ENCODE measurements around the gene KCTD13.
A peak's percentile ranks its signal among the peaks of the same experiment; 100 is the strongest.
"Not testable (repeated sequence)": the region's sequence is repeated elsewhere in the genome, so short reads cannot be mapped to it uniquely, and the experiment has no call there.

The KCTD13 gene, protein sequence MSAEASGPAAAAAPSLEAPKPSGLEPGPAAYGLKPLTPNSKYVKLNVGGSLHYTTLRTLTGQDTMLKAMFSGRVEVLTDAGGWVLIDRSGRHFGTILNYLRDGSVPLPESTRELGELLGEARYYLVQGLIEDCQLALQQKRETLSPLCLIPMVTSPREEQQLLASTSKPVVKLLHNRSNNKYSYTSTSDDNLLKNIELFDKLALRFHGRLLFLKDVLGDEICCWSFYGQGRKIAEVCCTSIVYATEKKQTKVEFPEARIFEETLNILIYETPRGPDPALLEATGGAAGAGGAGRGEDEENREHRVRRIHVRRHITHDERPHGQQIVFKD

DNA sequence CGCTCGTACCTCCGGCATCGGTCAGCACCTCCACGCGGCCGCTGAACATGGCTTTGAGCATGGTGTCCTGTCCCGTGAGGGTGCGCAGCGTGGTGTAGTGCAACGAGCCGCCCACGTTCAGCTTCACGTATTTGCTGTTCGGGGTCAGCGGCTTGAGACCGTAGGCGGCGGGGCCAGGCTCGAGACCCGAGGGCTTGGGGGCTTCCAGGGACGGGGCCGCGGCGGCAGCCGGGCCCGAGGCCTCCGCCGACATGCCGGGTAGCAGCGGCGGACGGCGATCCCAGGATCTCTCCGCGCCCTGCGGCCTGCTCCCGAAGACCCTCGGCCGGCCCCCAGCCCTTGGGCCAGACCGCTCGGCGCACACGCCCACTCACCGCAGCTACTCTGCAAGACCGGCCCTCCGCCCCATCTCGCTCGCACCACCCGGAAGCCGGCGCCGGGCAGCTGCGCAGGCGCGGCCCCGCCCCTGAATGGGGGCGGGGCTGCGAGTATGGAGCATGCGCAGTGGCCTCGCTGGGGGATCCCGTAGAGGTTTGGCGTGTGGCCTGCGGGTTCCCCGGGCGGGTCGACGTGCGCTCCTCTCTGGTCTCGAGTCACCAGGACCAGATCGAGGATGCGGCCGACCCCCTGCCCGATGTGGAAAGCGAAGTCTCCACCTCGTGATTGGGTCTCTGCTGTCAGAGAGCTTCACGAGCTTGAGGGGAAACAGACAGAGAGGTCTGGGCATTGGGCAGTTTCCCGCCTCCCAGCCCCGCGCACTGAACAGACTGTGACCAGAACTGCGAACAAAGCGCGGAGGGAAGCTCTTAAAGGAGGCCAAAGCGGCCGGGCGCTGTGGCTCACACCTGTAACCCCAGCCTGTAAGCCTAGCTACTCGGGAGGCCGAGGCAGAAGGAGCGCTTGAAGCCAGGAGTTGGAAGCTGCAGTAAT, at the start of gene KCTD13:
TSS of gene KCTD13 (minus strand) at position 446 of the 930 bp plus-strand sequence. CDS start at position 253, 193 bp downstream.
- DNase-seq (ENCODE audit: low spot score): peak; percentile 98

DNA sequence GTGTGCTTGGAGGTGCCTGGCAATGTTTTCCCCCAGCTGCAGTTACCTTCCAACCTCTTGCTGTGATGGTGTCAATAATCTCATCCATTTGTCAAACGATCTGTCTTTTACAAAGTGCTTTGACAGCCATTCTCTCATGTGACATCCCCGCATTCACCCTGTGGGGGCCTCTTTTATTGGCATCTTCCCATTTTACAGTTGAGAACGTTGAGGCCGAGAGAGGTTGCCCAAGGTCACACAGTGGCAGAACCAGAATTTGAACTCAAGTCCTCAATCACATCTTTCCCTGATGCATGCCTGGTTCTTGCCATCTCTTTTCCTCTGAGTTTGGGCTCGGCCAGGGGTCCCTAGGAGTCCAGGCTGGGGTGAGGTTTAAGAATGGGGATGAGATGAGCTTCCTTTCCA, 49.1 kb upstream of the KCTD13 start:
- no peak for DNase-seq (ENCODE audit: low spot score)

DNA sequence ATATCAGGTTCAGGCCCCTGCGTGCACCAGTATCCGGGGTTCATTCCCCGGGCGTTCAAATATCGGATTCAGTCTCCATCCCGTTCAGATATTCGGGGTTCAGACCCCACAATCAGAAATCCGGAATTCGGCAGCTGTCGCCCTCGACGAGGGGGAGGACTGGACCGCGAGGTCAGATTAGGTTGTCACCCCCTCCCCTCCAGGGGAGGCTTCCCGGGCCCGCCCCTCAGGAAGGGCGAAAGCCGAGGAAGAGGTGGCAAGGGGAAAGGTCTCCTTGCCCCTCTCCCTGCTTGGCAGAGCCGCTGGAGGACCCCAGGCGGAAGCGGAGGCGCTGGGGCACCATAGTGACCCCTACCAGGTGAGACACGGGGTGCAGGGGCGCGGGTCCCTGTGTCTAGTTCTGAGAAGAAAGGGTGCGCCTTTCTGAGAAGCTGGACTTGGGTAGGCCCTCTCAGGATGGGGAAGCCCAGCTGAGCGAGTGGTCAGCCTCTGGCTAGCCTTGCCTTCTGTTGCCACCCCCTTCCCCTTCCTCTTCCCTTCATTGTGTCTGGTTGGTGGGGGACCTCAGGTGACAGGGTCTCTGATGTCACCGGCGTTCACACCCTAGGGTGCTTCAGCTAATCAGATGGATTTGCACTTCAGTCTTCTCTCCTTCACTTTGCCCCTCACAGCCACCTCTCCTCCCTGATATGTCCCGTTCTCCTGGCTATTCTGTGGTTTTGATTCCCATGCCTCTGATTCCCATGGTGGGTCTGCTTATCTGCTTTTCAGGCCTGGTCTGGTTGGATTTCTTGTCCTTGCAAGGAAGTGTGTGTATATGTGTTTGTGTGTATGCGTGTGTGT, 48.5 kb upstream of the KCTD13 start:
- no peak for DNase-seq (ENCODE audit: low spot score)

DNA sequence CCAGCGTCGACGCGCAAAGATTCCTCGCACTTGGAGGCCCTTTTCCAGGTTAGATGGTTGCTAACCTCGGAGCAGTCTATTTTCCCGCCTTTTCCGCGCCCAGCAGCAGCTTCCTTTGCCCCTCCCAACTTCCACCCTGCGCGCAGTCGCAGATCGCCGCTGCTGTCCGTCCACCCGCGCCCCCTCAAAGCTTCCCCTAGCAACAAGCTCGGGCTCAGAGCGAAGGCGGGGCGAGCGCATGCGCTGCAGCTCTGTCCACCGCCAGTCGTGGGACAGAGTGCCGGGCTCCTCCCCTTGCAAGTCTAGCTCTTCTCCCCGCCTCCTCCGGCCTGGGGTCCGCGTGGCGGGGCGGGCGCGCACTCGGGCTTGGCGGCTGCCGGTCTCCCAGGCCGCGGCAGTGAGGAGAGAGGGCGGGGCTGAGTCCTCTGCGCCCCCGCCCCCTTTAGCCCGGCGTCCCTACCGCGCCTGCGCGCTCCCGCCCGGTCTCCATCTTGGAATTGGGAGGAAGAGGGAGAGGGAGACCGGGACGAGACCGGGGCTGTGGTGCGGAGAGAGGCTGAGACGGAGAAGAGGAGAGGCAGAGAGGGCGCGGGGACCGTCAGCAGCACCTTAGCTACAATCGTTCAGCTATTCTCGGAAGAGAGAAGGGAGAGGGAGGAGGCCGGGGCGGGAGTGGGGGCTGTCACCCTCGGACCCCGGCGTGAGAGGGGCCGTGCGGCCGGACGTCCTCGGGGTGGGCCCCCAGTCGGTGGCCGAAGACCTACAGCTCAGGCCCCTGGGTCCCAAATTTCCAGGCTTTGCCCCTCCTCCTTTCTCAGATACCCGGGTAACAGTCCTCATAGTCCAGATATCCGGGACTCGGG, 47.6 kb upstream of the KCTD13 start, which contains the start of gene TAOK2:
TSS of gene TAOK2 (plus strand) at position 485 of the 863 bp plus-strand sequence. CDS start 3,905 bp downstream, outside the sequence.
- DNase-seq (ENCODE audit: low spot score): peak; percentile 100

DNA sequence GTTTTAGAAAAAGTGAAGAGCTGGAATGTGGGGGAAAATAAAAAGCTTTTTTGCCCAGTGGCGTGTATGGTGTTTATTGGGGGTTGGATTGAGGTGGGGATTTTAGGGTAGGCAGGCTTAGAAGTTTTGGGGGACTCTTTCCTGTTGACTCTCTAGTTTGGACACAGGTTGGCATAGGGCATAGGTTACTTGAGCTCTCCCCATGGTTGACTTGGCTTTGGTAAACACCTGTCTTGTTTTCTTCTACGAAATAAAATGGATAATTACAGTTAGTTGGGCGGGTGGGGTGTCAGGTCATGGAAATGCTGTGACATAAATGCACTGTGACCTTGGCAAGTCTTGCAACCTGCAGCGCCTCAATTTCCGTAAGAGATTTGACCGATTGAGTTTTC, 47.0 kb upstream of the KCTD13 start:
- DNase-seq (ENCODE audit: low spot score): no peak

DNA sequence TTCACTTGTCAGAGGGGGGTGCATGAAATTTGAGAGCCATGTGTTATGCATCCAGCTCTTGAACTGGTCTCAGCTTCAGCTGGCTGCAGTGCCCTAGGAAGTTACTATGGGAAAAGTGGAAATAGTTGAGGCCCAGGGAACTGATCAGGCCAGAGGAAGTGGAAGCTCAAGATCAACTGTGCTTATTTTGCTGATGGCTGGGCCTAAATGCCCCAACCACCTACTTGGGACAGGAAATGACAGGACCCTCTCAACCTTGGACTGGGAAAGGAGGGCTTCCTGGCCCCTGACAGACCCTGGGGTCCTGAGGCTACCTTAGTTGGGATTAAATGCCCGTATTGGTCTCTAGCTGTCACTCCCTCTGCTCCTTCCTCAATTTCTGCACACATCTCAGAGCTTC, 46.5 kb upstream of the KCTD13 start:
- no peak for DNase-seq (ENCODE audit: low spot score)

DNA sequence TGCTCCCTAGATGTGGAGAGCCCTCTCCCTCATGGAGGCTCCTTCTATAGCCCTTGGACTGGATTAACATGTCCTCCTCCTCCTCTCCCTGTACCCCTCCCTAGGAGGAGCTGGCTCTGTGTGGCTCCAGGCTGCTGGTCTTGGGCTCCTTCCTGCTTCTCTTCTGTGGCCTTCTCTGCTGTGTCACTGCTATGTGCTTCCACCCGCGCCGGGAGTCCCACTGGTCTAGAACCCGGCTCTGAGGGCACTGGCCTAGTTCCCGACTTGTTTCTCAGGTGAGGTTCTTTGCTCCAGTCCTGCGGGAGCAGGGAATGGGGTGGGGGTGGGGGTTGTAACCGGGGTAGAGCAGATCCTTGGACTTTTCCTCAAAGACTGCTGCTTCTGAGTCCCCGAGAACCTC, 45.3 kb upstream of the KCTD13 start:
- no peak for DNase-seq (ENCODE audit: low spot score)

DNA sequence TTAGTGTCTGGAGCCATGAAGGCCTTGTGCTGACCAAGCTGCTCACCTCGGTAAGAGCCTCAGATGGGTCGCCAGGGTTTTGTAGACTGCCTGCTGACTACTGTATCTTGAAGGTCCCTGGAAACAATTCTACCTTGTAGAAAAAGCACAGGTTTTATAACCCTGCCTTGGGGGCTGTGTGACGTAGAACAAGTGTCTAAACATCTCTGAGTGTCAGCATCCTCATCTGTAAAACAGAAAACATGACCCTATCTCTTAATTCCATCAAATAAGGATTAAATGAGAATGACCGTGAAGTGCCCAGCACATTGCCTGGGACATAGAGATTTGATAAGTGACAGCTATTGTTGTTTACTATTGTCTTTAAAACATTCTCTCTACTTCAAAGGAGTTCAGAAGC, 42.2 kb upstream of the KCTD13 start:
- DNase-seq (ENCODE audit: low spot score): no peak

DNA sequence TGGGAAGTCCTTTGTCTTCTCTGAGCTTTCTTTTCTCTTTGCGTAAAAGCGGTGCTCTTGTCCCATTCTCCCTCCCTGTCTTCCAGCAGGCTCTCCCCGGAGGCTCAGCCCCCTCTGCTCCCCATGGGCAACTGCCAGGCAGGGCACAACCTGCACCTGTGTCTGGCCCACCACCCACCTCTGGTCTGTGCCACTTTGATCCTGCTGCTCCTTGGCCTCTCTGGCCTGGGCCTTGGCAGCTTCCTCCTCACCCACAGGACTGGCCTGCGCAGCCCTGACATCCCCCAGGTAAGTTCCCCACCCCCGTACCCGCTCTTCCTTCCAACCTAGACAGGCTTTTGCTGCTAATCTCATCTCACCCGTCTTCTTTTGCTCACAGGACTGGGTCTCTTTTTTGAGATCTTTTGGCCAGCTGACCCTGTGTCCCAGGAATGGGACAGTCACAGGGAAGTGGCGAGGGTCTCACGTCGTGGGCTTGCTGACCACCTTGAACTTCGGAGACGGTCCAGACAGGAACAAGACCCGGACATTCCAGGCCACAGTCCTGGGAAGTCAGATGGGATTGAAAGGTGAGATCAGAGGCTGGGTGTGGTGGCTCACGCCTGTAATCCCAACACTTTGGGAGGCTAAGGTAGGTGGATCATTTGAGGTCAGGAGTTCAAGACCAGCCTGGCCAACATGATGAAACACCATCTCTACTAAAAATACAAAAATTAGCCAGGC, 37.2 kb upstream of the KCTD13 start:
- DNase-seq (ENCODE audit: low spot score): no peak

DNA sequence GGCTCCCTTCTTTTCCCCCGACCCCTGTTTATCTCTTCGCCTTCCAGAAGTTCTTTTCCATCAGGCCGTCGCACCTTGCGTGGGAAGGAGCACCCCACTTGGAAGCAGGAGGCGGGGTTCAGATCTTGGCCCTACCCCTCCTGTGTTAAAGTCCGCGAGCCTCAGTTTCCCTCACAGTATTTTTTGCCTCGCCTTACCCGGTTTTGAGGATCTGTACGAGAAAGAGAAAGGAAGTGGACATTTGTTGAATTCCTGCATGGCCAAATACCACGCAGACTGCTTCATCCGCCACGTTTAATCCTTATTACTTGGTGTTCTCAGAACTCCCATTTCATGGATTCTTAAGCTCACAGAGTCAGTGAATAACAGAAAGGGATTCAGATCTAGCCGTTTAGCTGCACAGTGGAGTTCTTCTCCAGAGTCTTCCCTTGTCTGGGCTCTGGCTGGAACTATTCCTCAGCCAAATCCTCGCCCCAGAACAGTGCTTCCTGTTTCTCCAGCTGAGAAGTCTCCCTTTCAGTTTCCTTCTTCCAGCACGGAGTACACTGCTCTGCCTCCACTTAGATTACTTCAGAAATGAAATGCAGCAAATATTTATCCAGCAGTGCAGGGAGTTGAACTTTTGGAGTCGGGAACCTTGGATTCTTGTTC, 36.4 kb upstream of the KCTD13 start:
- DNase-seq (ENCODE audit: low spot score): peak; percentile 54

DNA sequence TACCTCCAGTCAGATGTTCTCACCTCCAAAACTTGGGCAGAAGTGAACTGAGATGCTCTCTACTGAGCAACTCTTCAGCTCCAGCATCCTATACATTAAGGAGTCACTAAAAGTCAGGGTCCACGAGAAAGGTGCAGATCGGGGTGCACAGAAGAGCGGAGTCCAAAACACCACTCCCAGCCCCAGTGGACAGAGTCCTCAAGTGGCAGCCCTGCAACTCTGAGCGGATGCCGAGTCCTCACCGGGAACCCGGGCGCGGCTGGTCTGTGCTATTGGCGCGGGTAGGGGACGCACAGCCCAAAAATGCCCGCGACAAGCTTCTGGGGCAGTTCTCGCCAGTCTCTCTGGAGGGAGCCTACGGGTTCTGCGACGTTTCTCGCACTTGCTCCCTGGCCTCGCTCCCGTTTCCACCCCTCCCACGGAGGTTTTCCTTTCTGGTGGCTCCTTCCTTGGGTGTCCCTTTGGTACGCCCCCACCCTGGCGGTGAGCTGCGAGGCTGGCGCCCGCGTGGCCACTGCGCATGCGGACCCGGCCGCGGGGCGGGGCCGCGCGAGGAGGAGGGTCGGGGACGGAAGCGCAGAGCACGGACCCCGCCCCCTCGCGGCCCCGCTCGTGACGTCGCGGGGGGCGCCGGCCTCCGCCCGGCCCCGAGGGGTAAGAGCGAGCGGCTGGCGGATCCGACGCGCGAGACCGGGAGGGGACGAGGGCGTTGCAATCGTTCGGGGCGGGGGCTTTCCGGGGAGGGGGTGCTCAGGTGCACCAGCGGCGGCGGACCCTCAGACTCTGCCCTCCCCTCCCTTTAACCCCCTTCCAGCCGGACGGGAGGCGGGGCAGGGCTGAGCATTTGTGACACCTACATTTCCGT, 35.7 kb upstream of the KCTD13 start, which contains the start of gene TMEM219:
TSS of gene TMEM219 (plus strand) at position 601 of the 865 bp plus-strand sequence. CDS start 1,065 bp downstream, outside the sequence.
- DNase-seq (ENCODE audit: low spot score): peak; percentile 96

DNA sequence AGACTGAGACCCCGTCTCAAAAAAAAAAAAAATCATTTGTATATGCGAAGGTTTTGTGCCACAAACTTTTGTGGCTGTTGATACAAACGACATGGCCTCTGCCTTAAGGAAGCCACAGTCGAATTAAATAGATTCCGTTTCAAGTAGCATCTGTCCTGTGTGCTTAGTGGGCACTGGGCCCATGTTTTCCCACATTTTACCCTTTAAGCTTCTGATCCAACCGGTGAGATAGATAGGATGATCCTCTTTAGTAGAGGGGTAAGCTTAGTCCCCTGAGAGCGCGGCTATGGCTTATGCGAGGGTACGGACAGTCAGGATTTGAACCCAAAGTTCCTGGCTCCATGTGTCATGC, 35.1 kb upstream of the KCTD13 start:
- DNase-seq (ENCODE audit: low spot score): no peak

DNA sequence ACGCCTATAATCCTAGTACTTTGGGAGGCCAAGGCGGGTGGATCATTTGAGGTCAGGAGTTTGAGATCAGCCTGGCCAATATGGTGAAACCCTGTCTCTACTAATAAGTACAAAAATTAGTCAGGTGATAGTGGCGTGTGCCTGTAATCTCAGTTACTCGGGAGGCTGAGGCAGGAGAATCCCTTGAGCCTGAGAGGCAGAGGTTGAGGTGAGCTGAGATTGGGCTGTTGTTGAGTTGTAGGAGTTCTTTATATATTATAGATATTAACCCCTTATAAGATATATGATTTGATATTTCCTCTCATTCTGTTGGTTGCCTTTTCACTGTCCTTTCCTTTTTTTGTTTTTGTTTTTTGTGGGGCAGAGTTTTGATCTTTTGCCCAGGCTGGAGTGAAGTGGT, 33.8 kb upstream of the KCTD13 start:
- DNase-seq (ENCODE audit: low spot score): not testable (repeated sequence)

DNA sequence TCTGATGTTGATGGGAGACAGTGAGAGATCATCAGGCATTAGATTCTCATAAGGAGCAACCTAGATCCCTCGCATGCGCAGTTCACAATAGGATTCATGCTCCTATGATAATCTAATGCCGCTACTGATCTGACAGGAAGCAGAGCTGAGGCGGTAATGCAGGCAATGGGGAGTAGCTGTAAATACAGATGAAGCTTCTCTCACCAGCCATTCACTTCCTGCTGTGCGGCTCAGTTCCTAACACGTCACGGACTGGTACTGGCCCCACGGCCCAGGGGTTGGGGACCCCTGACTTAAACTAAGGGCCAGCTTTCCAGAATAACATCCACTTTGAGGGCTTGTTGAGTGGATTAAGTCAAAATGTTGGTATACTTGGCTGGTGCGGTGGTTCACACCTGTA, 33.3 kb upstream of the KCTD13 start:
- no peak for DNase-seq (ENCODE audit: low spot score)

DNA sequence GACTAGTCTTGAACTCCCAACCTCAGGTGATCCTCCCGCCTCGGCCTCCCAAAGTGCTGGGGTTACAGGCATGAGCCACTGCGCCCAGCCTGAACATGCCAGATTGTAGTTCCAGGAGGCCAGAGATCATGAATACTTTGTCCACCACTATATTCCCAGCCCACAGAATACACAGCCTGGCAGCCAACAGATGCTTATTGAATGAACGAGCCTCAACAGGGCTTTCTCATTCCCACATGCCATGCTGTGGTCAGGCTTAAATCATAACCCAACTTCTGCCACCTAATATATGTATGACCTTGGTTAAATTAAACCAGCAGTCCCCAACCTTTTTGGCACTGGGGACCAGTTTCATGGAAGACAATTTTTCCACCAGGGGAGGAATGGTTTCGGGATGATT, 32.7 kb upstream of the KCTD13 start:
- no peak for DNase-seq (ENCODE audit: low spot score)

DNA sequence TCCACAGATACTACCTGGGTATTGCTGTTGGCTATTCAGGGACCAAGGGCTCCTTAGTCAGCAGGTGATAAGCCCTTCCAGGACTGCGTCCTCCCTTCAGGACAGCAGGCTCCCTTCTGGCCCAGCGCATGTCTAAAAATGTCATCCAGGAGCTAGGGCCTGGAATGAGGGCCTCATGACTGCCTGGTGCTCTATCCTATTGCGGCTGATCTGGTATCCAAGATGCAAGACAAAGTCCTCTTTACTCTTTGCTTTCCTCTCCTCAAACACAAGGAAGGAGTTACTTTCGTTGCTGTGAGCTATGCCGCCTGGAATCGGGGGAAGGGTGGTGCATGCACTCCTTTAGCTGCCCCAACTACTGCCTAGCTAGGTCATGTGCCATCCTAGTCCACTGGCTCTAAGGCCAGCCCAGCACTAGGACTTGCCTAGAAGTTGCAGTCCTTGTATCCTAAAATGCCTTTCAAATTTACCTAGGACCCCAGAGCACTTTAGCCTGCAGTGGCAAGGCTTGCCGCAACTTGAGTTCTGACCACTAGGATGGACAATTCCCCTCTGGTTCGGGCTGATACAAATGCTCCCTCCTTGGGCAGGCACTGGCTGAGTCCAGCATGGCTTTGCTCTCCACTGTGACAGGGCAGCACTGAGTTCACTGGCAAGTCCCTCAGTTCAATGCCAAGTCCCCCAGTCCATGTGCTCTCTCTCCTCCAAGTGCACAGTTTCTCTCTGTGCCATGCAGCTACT, 25.8 kb upstream of the KCTD13 start:
- DNase-seq (ENCODE audit: low spot score): no peak

DNA sequence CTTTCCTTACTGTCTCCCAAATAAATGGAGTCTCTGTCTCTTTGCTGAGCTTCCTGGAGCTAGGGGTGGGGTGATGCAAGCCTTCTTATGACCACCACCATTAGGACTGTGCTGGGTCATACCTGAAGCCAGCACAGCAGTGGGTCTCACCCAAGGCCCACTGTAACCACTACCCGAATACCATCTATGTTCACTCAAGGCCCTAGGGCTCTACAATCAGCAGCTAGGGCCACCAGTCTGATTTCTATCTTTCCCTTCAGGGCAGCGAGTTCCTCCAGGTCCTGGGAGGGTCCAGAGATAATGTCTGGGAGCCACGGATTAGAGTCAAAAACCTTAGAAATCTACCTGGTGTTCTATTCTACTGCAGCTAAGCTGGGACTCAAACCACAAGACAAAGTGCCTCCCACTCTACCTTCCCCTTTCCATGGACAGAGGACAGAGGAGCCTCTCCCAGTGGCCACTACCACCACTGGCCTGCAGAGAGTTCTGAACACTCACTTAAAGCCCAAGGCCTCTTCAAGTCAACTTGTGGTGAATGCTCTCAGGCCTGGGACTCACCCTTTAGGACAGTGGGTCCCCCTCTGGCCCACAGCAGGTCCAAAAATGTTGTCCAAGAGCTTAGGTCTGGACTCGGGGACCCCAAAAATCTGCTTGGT, 24.9 kb upstream of the KCTD13 start:
- DNase-seq (ENCODE audit: low spot score): no peak

DNA sequence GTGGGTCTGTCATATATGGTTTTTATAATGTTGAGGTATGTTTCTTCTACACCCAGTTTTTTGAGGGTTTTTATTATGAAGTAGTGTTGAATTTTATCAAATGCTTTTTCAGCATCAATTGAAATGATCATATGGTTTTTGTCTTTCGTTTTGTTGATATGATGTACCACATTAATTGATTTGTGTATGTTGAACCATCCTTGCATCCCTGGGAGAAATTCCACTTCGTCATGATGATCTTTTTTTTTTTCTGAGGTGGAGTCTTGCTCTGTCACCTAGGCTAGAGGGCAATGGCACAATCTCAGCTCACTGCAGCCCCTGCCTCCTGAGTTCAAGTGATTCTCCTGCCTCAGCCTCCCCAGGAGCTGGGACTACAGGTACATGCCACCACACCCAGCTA, 21.9 kb upstream of the KCTD13 start:
- no peak for DNase-seq (ENCODE audit: low spot score)
